H54 (cell line): ENCODE measurements around the gene VARS2.

Experiments
- DNase-seq: peaks from one replicate; pipeline ENCODE4 v3.0.0; 2011; ENCODE audit warnings: low spot score, mixed read lengths; ENCODE audit not compliant: insufficient read length
- FAIRE-seq: peaks from 3 replicates; lab custom pipeline; 2011; peaks lifted over from hg19 to GRCh38; lab: Jason Lieb, UNC
- POLR2A ChIP-seq: IDR thresholded peaks from 2 replicates; pipeline ENCODE4 v1.6.1; 2011; ENCODE audit warnings: low read depth, mild to moderate bottlenecking, low read length

Gene VARS2

DNA sequence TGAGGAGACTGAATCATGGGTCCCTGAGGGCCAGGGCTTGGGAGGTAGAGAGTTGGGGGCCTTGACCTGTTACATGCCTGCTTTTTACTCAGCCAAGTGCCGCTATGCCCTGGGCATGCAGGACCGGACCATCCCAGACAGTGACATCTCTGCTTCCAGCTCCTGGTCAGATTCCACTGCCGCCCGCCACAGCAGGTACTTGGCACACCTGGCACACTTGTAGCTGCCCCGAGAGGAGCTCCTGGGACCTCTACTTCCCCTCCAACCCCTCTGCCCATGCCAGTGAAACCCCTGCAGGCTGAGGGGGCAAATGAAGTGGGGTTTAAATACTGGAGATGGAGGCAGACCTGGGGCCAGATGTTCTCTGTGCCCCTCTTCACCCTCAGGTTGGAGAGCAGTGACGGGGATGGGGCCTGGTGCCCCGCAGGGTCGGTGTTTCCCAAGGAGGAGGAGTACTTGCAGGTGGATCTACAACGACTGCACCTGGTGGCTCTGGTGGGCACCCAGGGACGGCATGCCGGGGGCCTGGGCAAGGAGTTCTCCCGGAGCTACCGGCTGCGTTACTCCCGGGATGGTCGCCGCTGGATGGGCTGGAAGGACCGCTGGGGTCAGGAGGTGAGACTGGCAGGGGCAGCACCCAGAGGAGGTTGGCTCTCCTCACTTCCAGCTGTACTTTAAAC lies 25.1 kb upstream of the VARS2 start:
- no peak for FAIRE-seq
- TF ChIP-seq POLR2A: no peak
- no peak for DNase-seq

DNA sequence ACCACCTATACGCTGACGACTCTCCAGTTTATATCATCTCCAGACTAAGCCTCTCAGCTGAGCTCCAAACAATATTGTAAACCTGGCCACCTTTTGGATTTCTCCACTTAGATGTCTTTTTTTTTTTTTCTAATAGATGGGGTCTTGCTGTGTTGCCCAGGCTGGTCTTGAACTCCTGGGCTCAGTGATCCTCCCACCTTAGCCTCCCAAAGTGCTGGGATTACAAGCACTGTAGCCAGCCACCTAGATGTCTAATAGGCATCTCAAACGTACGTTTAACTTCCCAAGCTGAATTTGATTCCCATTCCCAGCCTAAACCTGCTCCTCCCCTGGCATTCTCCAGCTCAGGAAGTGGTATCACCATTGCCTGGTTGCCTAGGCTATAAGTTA lies 24.5 kb upstream of the VARS2 start:
- FAIRE-seq (no peak), DNase-seq (no peak)
- no peak for TF ChIP-seq POLR2A

DNA sequence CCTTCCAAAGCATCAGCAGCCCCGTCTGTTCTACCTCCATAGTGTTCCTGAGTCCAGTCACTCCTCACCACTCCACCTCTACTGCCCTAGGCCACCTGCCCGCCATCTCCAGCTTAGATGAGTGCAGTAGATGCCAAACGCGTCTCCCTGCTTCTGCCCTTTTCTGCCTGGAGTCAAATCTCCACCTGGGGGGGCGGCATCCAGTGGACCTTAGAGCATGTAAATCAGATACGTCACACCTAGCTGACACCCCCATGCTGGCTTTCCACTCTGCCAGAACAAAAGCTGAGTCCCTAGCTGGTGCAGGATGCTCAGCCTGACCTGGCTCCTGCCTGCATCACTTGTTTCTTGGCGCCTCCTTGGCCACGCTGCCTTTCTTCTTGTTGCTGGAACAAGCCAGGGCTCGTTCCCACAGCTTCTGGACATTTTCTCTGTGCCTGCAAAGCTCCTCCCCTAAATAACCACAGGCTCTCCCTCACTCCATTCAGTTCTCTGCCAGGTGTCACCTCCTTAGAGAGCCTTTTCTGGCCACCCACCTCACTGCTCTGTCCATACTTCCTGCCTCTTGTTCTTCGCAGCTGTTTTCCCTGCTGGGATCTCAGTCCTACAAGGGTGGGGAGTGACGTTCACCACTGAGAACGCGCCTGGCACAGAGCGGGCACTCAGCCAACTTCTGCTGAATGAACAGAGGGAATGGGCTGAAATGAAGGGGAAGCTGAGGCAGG lies 24.0 kb upstream of the VARS2 start:
- no peak for TF ChIP-seq POLR2A
- FAIRE-seq (no peak), DNase-seq (no peak)

DNA sequence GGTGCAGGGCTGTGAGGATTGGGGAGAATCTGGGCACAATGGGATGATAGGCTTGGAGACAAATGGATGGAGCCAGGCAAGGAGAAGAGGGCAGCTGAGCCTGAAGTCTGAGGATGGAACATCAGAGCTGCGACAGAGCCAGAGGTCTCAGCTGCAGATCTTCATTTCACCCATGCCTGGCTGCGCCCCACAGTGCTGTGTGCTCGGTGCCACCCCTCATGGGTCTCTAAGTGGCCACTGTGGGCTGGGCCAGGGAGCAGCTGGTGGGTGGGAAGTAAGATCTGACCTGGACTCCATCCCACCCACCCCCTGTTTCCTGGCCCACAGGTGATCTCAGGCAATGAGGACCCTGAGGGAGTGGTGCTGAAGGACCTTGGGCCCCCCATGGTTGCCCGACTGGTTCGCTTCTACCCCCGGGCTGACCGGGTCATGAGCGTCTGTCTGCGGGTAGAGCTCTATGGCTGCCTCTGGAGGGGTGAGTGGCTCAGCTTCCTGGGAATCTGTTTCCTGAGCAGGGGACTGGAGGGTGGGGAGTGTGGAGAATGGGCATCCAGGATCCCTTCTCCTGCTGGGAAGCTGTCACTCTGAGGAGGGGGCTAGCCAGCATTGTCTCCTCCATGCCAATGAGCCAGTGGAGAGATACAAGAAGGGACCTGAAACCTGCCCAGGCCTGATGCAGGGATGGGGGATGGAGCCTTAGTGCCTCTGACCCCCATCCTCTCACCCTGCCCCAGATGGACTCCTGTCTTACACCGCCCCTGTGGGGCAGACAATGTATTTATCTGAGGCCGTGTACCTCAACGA lies 23.2 kb upstream of the VARS2 start:
- no peak for TF ChIP-seq POLR2A
- DNase-seq: no peak
- FAIRE-seq: no peak

DNA sequence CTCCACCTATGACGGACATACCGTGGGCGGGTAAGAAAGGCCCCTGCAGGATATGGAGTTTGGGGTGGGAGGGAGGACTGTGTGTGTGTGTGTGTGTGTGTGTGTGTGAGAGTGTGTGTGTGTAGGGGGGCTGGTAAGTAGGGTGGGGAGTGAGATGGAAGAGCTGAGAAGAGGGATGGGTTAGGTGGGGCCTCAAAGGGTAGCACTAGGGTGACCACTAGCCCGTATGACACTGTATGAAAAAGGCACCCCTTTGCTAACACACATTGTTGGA lies 22.7 kb upstream of the VARS2 start:
- DNase-seq (no peak), FAIRE-seq (no peak)
- no peak for TF ChIP-seq POLR2A

DNA sequence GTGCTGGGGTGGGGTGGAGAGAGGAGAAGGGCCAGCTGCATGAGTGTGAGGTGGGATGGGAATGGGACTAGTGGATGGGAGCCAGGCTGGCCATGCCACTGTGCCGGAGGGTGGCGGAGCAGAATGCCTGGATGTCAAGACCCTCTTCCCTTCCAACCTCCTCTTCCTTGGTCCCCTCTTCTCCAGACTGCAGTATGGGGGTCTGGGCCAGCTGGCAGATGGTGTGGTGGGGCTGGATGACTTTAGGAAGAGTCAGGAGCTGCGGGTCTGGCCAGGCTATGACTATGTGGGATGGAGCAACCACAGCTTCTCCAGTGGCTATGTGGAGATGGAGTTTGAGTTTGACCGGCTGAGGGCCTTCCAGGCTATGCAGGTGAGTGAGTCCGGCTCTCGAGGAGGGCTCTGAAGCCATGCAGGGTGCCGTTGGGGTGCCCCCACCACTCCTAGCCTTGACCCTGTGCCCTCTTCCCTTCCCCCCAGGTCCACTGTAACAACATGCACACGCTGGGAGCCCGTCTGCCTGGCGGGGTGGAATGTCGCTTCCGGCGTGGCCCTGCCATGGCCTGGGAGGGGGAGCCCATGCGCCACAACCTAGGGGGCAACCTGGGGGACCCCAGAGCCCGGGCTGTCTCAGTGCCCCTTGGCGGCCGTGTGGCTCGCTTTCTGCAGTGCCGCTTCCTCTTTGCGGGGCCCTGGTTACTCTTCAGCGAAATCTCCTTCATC lies 22.1 kb upstream of the VARS2 start:
- DNase-seq: no peak
- FAIRE-seq: no peak
- TF ChIP-seq POLR2A: no peak

DNA sequence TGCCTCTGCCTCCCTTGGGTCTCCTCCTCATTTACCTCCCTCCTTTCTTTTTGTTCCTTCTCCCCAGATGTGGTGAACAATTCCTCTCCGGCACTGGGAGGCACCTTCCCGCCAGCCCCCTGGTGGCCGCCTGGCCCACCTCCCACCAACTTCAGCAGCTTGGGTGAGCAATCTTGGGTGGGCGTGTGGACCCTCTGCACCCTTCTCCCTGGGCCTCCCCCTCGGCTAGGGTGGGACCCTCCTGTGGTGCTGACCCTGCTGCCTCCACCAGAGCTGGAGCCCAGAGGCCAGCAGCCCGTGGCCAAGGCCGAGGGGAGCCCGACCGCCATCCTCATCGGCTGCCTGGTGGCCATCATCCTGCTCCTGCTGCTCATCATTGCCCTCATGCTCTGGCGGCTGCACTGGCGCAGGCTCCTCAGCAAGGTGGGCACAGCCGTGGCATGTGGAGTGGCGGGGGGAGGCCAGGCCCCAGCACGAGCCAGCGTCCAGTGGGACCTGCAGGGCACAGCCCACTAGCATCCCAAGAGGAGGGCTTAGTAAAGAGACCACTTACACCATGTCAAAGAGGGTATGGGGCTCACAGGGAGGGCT lies 20.9 kb upstream of the VARS2 start:
- DNase-seq (no peak), FAIRE-seq (no peak)
- TF ChIP-seq POLR2A: no peak

DNA sequence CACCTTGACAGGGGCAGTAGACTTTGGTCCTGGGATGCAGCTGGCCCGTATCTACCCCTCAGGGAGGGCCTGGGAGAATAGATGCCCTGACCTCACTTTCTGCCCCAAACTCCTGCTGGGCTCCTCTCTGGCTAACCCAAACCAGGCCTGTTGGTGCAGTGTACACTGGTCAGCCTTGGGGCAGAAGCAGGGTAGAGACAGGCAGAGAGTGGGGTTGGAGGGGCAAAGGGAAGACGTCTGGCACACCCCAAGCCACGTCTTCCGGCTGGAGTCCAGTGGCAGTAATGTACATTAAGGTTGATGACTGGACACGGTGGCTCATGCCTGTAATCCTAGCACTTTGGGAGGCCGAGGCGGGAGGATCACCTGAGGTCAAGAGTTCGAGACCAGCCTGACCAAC lies 20.4 kb upstream of the VARS2 start:
- no peak for TF ChIP-seq POLR2A
- FAIRE-seq: no peak
- no peak for DNase-seq

DNA sequence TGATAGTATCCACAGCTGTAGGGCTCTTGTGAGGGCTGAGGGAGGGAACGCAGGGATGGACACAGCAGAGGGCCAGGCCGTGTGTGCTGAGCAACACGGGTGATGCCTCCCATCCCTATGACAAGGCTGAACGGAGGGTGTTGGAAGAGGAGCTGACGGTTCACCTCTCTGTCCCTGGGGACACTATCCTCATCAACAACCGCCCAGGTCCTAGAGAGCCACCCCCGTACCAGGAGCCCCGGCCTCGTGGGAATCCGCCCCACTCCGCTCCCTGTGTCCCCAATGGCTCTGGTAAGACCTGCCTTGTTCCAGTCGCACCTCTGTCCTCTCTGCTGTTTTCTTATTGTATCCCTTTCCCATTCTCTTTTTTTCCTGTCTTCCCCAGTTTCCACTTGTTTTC lies 19.7 kb upstream of the VARS2 start:
- no peak for TF ChIP-seq POLR2A
- no peak for DNase-seq
- FAIRE-seq: no peak

DNA sequence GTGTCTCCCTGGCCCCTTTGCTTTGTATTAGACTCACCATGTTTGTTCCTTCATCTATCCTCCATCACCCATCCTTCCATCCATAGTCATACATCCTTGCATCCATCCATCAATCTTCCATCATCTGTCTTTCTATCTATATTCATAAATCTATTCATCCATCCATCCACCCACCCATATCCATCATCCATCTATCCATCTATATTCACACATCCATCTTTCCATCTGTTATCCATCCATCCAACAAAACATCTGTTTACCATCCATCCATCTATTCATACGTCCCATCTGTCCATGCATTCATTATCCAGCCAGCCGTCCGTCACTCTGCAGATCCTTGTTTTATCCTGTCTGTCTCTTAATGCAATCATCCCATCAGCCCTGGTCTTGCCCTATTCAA lies 19.1 kb upstream of the VARS2 start:
- no peak for FAIRE-seq
- no peak for TF ChIP-seq POLR2A
- no peak for DNase-seq

DNA sequence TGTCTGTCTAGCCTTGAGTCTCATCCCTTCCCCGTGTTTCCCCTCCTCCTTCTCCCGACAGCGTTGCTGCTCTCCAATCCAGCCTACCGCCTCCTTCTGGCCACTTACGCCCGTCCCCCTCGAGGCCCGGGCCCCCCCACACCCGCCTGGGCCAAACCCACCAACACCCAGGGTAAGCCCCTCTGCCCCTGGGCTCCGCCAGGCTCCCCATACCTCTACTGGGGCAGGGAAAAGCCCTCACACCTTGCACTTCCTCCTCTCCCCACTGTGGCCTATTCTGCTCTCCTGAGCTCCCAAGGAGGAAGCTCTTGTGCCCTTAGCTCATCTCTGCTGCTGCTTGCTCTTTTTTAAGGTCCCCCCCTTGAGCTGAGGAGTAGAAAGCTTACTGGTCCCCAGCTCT lies 18.7 kb upstream of the VARS2 start:
- TF ChIP-seq POLR2A: no peak
- no peak for FAIRE-seq

DNA sequence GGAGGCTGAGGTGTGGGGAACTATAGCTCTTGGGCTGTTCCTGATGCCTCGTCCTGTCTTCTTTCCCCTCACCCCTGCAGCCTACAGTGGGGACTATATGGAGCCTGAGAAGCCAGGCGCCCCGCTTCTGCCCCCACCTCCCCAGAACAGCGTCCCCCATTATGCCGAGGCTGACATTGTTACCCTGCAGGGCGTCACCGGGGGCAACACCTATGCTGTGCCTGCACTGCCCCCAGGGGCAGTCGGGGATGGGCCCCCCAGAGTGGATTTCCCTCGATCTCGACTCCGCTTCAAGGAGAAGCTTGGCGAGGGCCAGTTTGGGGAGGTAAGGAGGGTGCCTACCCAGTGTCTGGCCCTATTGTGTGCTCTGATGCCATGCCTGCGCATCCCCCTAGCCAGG lies 17.5 kb upstream of the VARS2 start:
- DNase-seq (no peak), FAIRE-seq (no peak)
- TF ChIP-seq POLR2A: no peak

More for the DNA sequence above, 18.7 kb upstream of the VARS2 start:
- no peak for DNase-seq

DNA sequence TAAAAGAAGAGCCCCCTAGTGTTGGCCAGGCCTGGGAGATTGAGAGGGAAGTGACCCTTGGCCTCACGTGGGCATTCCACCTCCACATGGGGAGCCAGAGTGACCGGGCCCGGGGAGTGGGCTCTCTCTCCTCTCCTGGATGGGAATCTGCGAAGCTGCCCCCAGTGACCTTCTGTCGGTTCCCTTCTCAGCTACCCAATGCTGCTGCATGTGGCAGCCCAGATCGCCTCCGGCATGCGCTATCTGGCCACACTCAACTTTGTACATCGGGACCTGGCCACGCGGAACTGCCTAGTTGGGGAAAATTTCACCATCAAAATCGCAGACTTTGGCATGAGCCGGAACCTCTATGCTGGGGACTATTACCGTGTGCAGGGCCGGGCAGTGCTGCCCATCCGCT lies 16.2 kb upstream of the VARS2 start:
- FAIRE-seq: no peak
- DNase-seq: no peak
- no peak for TF ChIP-seq POLR2A

DNA sequence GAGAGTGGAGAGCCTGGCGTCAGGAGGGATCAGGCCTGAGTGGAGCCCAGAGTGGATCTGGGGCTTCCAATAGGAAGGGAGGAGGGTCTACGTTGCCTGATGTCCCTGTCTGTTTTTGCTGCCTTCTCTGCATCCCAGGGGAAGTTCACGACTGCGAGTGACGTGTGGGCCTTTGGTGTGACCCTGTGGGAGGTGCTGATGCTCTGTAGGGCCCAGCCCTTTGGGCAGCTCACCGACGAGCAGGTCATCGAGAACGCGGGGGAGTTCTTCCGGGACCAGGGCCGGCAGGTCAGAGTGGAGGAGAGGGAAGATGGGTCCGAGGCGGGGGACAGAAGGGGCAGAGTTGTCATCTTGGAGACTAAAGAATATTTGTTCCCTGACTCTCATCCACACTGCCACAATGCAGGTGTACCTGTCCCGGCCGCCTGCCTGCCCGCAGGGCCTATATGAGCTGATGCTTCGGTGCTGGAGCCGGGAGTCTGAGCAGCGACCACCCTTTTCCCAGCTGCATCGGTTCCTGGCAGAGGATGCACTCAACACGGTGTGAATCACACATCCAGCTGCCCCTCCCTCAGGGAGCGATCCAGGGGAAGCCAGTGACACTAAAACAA lies 15.2 kb upstream of the VARS2 start:
- no peak for DNase-seq
- no peak for TF ChIP-seq POLR2A
- no peak for FAIRE-seq
